Measurements from ENCODE around the gene CLIC5. TPM values are rescaled to one million over a fixed set of nuclear protein-coding genes. Genes with fewer than 3 reads are reported as not detected.

The CLIC5 gene

GRCh38 chr6:45836984-45837383 is 178.7 kb downstream of the CLIC5 start:
- Histone ChIP-seq H2BK5ac (ENCODE audit: low read length) (no peak overlapping the region), H3K36me3 (ENCODE audit: control insufficient read depth, insufficient read depth, low read length) (no peaks in the 10 kb centered on the region), H3K4ac (ENCODE audit: low read depth, low read length) (no peak overlapping the region), H3K27me3 (ENCODE audit: insufficient read depth, low read length, poor library complexity) (no peaks in the 10 kb centered on the region), H3K4me2 (ENCODE audit: low read length) (no peak overlapping the region), H2BK120ac (ENCODE audit: low read depth, low read length) (no peak overlapping the region), H4K5ac (ENCODE audit: low read length) (no peak overlapping the region), H3K4me1 (ENCODE audit: control insufficient read depth, low read depth, low read length) (no peaks in the 10 kb centered on the region), H4K8ac (ENCODE audit: low read depth, low read length) (no peak overlapping the region), H2BK15ac (replicated peaks; ENCODE audit: low read depth) (no peak overlapping the region), H3K79me1 (ENCODE audit: low read length) (no peaks in the 10 kb centered on the region), H3K79me2 (ENCODE audit: control insufficient read depth, insufficient read depth, low read length) (no peaks in the 10 kb centered on the region), H3K4me3 (ENCODE audit: low read length) (no peak overlapping the region), H3K56ac (ENCODE audit: low read length) (no peak overlapping the region), H3K18ac (ENCODE audit: low read length) (no peak overlapping the region), H3K9ac (ENCODE audit: low read length) (no peak overlapping the region), H3K27ac (ENCODE audit: low read depth, low read length) (no peak overlapping the region), H3K23ac (ENCODE audit: low read length) (no peak overlapping the region), H2AK5ac (ENCODE audit: low read length) (no peak overlapping the region)
- WGBS (ENCODE audit: extremely low coverage, insufficient coverage, low lambda C conversion rate) = no CpG with 5 or more reads among the region's 5 CpGs
- DNase-seq = no peak

- no peak overlapping the region for H4K8ac ChIP-seq (ENCODE audit: low read depth, low read length)
- no peak overlapping the region for H2BK5ac ChIP-seq (ENCODE audit: low read length)
- no peaks in the 10 kb centered on the region for H3K79me1 ChIP-seq (ENCODE audit: low read length)
- H3K27ac ChIP-seq (ENCODE audit: low read depth, low read length) = no peak overlapping the region
- no peak overlapping the region for H3K56ac ChIP-seq (ENCODE audit: low read length)
- no peaks in the 10 kb centered on the region for H3K79me2 ChIP-seq (ENCODE audit: control insufficient read depth, insufficient read depth, low read length)
- DNase-seq = no peak
- no peak overlapping the region for H3K4me3 ChIP-seq (ENCODE audit: low read length)
- no peak overlapping the region for H4K5ac ChIP-seq (ENCODE audit: low read length)
- H3K4ac ChIP-seq (ENCODE audit: low read depth, low read length) = no peak overlapping the region
- no peak overlapping the region for H3K18ac ChIP-seq (ENCODE audit: low read length)
- no peak overlapping the region for H2BK120ac ChIP-seq (ENCODE audit: low read depth, low read length)
- H3K9ac ChIP-seq (ENCODE audit: low read length) = no peak overlapping the region
- no CpG with 5 or more reads among the region's 4 CpGs for WGBS (ENCODE audit: extremely low coverage, insufficient coverage, low lambda C conversion rate)
- H3K36me3 ChIP-seq (ENCODE audit: control insufficient read depth, insufficient read depth, low read length) = no peaks in the 10 kb centered on the region
- no peak overlapping the region for H3K4me2 ChIP-seq (ENCODE audit: low read length)
- no peak overlapping the region for H2BK15ac ChIP-seq (replicated peaks; ENCODE audit: low read depth)
- H2AK5ac ChIP-seq (ENCODE audit: low read length) = no peak overlapping the region
- H3K4me1 ChIP-seq (ENCODE audit: control insufficient read depth, low read depth, low read length) = no peaks in the 10 kb centered on the region
- H3K23ac ChIP-seq (ENCODE audit: low read length) = no peak overlapping the region
- no peaks in the 10 kb centered on the region for H3K27me3 ChIP-seq (ENCODE audit: insufficient read depth, low read length, poor library complexity)
Observed at GRCh38 chr6:45836438-45836824, 179.2 kb downstream of the CLIC5 start.

DNA sequence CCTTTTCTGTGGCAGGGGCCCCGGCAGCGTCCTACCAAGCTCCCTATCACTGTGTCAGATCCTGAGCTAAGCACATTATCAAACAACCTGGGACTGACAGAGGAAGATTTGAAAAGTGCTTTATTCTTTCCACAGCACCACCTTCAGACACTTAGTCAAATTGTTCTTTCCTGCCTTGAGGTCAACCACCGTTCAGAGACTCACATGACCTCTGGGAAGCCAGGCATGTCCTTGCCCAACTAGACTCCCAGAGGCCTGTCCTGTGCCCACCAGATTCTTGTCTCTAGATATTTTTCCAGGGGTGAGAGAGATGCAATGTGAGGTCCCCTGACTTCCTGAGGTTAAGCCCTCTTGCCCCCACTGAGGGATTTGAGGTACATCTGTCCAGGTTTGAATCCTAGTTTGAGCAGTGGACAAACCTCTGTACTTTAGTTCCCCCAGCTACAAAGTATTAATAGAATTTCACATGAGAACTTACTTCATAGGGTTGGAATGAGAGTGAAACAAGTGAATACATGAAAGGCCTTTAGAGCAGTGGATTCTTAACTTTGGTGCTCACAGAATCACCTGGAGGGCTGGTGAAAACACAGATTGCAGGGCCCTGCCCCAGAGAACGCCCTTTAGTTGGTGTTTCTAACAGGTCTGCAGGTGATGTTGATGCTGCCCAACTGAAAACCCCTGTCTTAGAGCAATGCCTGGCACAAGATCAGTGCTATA is 179.8 kb downstream of the CLIC5 start:
- WGBS (ENCODE audit: extremely low coverage, insufficient coverage, low lambda C conversion rate) = no CpG with 5 or more reads among the region's 4 CpGs
- Histone ChIP-seq H3K18ac (ENCODE audit: low read length) (no peak overlapping the region), H3K56ac (ENCODE audit: low read length) (no peak overlapping the region), H3K27ac (ENCODE audit: low read depth, low read length) (no peak overlapping the region), H3K4me3 (ENCODE audit: low read length) (no peak overlapping the region), H4K8ac (ENCODE audit: low read depth, low read length) (no peak overlapping the region), H2BK15ac (replicated peaks; ENCODE audit: low read depth) (no peak overlapping the region), H3K9ac (ENCODE audit: low read length) (no peak overlapping the region), H3K4ac (ENCODE audit: low read depth, low read length) (no peak overlapping the region), H2BK5ac (ENCODE audit: low read length) (no peak overlapping the region), H3K36me3 (ENCODE audit: control insufficient read depth, insufficient read depth, low read length) (no peaks in the 10 kb centered on the region), H3K79me1 (ENCODE audit: low read length) (no peaks in the 10 kb centered on the region), H3K23ac (ENCODE audit: low read length) (no peak overlapping the region), H3K27me3 (ENCODE audit: insufficient read depth, low read length, poor library complexity) (no peaks in the 10 kb centered on the region), H4K5ac (ENCODE audit: low read length) (no peak overlapping the region), H3K79me2 (ENCODE audit: control insufficient read depth, insufficient read depth, low read length) (no peaks in the 10 kb centered on the region), H3K4me1 (ENCODE audit: control insufficient read depth, low read depth, low read length) (no peaks in the 10 kb centered on the region), H3K4me2 (ENCODE audit: low read length) (no peak overlapping the region), H2AK5ac (ENCODE audit: low read length) (no peak overlapping the region), H2BK120ac (ENCODE audit: low read depth, low read length) (no peak overlapping the region)
- no peak for DNase-seq

DNA sequence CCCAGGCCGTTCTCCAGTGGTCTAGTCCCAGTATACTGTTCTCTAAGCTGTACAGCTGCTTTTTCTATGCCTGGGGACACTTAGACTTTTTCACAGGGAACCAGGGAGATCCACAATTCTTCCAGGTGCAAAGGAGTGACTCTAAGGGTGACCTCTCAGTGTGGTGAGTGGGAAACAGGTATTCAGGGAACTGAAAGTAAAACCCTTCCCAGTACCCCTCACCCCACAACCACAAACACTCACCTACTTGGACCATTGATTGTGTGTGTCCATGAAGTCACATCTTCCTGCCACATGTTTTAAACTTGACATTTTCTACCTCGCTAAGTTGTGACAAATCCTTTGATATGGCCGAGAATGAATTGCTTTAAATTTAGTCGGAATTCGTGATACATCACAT is 183.6 kb downstream of the CLIC5 start:
- no peak for DNase-seq
- H4K5ac ChIP-seq (ENCODE audit: low read length) = no peak overlapping the region
- no CpG with 5 or more reads among the region's 5 CpGs for WGBS (ENCODE audit: extremely low coverage, insufficient coverage, low lambda C conversion rate)
- no peak overlapping the region for H3K23ac ChIP-seq (ENCODE audit: low read length)
- H4K8ac ChIP-seq (ENCODE audit: low read depth, low read length) = no peak overlapping the region
- no peak overlapping the region for H3K56ac ChIP-seq (ENCODE audit: low read length)
- H3K4me2 ChIP-seq (ENCODE audit: low read length) = no peak overlapping the region
- no peak overlapping the region for H2AK5ac ChIP-seq (ENCODE audit: low read length)
- H3K4me1 ChIP-seq (ENCODE audit: control insufficient read depth, low read depth, low read length) = no peaks in the 10 kb centered on the region
- H3K79me1 ChIP-seq (ENCODE audit: low read length) = no peaks in the 10 kb centered on the region
- no peak overlapping the region for H2BK15ac ChIP-seq (replicated peaks; ENCODE audit: low read depth)
- H3K27ac ChIP-seq (ENCODE audit: low read depth, low read length) = no peak overlapping the region
- no peak overlapping the region for H3K4me3 ChIP-seq (ENCODE audit: low read length)
- no peak overlapping the region for H3K9ac ChIP-seq (ENCODE audit: low read length)
- H3K27me3 ChIP-seq (ENCODE audit: insufficient read depth, low read length, poor library complexity) = no peaks in the 10 kb centered on the region
- H2BK120ac ChIP-seq (ENCODE audit: low read depth, low read length) = no peak overlapping the region
- no peaks in the 10 kb centered on the region for H3K36me3 ChIP-seq (ENCODE audit: control insufficient read depth, insufficient read depth, low read length)
- no peak overlapping the region for H2BK5ac ChIP-seq (ENCODE audit: low read length)
- no peak overlapping the region for H3K18ac ChIP-seq (ENCODE audit: low read length)
- H3K4ac ChIP-seq (ENCODE audit: low read depth, low read length) = no peak overlapping the region
- H3K79me2 ChIP-seq (ENCODE audit: control insufficient read depth, insufficient read depth, low read length) = no peaks in the 10 kb centered on the region

Small RNA genes within 50 kb of the gene (small RNA-seq; reads per million reads assigned to genes)
- gene RNU6-754P (ENCODE audit: insufficient read depth) = not detected

All from mesendoderm (in vitro differentiated cells).